ENCODE data around the gene CLCN3. TPM values are rescaled to one million over a fixed set of nuclear protein-coding genes. Genes with fewer than 3 reads are reported as not detected.
A peak's percentile ranks its signal among the peaks of the same experiment; 100 is the strongest.

The CLCN3 gene
- total and polyA plus RNA-seq, 12 donors = 11.9 to 106 (median 61.5) TPM

GRCh38 chr4:169649545-169650226 is 29.3 kb downstream of the CLCN3 start:
- Histone ChIP-seq H3K4me3 (no peak overlapping the region), H3K27ac (peak overlapping the region in 1 of 5 donors; percentile 35), H3K9me3 (replicated peaks in 1 of 3) (no peaks in the 10 kb centered on the region), H3K36me3 (replicated peaks in 1 of 2) (no peaks in the 10 kb centered on the region), H3K4me1 (replicated peaks in 1 of 2) (peaks cover 14 to 18% of the 10 kb centered on the region in 2 donors), H3K27me3 (no peaks in the 10 kb centered on the region)
- intact Hi-C loops (cut with DNase I) = no loop called here
- peak in 5 of 7 donors; percentile 46 to 53 (median 50) for DNase-seq
- no peak for TF ChIP-seq POLR2A (IDR thresholded peaks at IDR 0.05)
- WGBS, 4 donors = 79 to 86% (median 80%) methylated on average over 7 of the region's 7 CpGs

GRCh38 chr4:169650227-169650936 is 30.0 kb downstream of the CLCN3 start:
- no peak for DNase-seq
- TF ChIP-seq CTCF (IDR thresholded peaks at IDR 0.05) = no peak
- peak overlapping the region in 1 of 5 donors; percentile 35 for H3K27ac ChIP-seq
- no peaks in the 10 kb centered on the region for H3K9me3 ChIP-seq (replicated peaks in 1 of 3)
- no peaks in the 10 kb centered on the region for H3K27me3 ChIP-seq
- no peak overlapping the region for H3K4me3 ChIP-seq
- intact Hi-C loops (cut with DNase I) = no loop called here
- H3K4me1 ChIP-seq (replicated peaks in 1 of 2) = peaks cover 14 to 18% of the 10 kb centered on the region in 2 donors
- 66 to 76% (median 70%) methylated on average over 3 of the region's 3 CpGs for WGBS, 4 donors
- H3K36me3 ChIP-seq (replicated peaks in 1 of 2) = no peaks in the 10 kb centered on the region

GRCh38 chr4:169652535-169652934 is 32.2 kb downstream of the CLCN3 start:
- intact Hi-C loops (cut with DNase I) = no loop called here
- H3K4me1 ChIP-seq (replicated peaks in 1 of 2) = peaks cover 14 to 18% of the 10 kb centered on the region in 2 donors
- no peaks in the 10 kb centered on the region for H3K36me3 ChIP-seq (replicated peaks in 1 of 2)
- no peaks in the 10 kb centered on the region for H3K27me3 ChIP-seq
- TF ChIP-seq CTCF (IDR thresholded peaks at IDR 0.05) (no peak), POLR2A (IDR thresholded peaks at IDR 0.05) (no peak)
- H3K4me3 ChIP-seq = no peak overlapping the region
- H3K9me3 ChIP-seq (replicated peaks in 1 of 3) = no peaks in the 10 kb centered on the region
- DNase-seq = no peak
- H3K27ac ChIP-seq = no peak overlapping the region

- intact Hi-C loops (cut with DNase I) = loop anchor here in 1 of 2 donors (5.0 kb wide), 1 partner anchor 33 kb away; the partner anchor contains the start of gene CLCN3
- Histone ChIP-seq H3K4me3 (no peak overlapping the region), H3K27me3 (no peaks in the 10 kb centered on the region), H3K36me3 (replicated peaks in 1 of 2) (no peaks in the 10 kb centered on the region), H3K9me3 (replicated peaks in 1 of 3) (no peaks in the 10 kb centered on the region), H3K4me1 (replicated peaks in 1 of 2) (peaks cover 4 to 19% of the 10 kb centered on the region in 2 donors), H3K27ac (no peak overlapping the region)
- no peak for DNase-seq
- no peak for TF ChIP-seq CTCF (IDR thresholded peaks at IDR 0.05)
- TF ChIP-seq POLR2A (IDR thresholded peaks at IDR 0.05) = no peak
- WGBS, 4 donors = 88 to 98% (median 96%) methylated on average over 6 of the region's 6 CpGs
Observed at GRCh38 chr4:169655401-169655800, 35.0 kb downstream of the CLCN3 start.
